GM18867 (cell line): ENCODE data around the gene IRF7.

Experiments used
- ATAC-seq: cut with Tn5 transposase; IDR thresholded peaks from one replicate; pipeline ENCODE4 v1.9.1; 2021; ENCODE audit warnings: mild to moderate bottlenecking, moderate library complexity; ENCODE audit not compliant: unreplicated experiment

Gene IRF7

DNA sequence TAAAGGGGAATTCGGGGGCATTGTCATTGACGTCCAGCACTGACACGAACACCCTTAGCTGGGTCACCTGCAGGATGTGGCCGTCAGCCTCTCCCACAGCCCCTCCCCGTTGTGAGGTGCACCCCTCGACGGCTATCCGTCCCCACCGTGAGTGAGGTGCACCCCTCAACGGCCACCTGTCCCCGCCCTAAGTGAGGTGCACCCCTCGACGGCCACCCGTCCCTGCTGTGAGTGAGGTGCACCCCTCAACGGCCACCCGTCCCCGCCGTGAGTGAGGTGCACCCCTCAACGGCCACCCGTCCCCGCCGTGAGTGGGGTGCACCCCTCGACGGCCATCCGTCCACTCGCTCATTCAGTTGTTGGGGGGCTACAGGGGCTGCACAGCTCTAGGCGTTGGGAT lies 6.1 kb upstream of the IRF7 start:
- no peak for ATAC-seq

DNA sequence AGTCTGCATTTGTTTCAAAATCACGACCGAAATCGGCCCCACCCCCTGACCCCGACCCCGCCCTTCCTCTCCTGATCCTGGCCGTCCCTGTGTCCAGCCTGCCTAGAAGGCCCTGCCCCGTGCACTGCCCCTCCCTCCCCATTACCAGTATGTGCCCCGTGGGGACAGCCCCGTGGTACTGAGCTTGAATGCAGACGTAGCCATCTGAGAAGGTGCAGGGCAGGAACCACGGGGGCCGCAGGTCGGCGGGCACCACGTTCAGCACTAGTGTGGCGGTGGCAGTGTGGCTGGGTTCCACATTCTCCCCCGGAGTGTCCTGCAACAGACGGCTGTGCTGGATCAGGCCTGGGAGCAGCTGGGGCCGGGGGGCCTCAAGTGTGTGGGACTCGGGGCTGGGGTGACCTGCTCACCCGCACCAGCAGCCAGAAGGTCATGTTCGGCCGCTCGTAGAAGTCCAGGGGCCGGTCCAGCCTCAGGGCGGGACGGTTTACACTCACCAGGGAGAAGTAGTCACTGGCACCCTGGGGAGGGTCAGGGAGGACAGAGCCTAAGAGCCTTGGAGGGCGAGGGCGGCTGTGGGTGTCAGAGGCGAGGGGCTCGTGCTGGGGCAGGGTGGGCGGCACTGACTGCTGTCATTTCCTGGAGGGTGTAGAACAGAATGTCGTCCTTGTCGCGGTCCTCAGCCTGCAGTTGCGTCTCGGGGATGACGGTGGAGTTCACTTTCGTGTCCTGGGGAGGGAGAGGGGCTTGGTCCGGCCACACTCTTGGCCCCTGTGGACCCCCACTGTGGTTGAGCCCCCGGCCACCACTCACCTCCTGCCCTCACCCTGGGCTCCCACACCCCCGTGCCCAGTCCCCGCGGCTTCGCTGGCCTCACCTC lies 5.4 kb upstream of the IRF7 start:
- no peak for ATAC-seq

DNA sequence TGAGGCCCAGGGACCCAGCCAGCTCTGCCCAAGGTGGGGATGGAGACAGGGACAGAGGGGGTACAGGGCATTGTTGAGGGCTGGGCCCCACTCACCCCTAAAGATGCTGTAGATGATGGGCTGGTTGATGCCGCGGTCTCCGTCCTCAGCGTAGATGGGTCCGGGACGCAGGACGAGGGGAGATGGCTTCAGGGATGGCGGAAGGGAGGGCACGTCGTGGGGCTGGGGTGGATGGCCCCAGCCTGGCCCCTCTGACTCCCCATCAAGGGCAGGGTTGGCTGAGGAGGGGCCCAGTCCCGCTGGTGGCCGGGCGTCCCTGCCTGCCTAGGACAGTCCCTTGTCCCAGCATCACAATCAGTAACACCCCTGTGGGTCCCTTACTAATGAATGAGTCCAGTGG lies 4.5 kb upstream of the IRF7 start:
- ATAC-seq, result no peak

DNA sequence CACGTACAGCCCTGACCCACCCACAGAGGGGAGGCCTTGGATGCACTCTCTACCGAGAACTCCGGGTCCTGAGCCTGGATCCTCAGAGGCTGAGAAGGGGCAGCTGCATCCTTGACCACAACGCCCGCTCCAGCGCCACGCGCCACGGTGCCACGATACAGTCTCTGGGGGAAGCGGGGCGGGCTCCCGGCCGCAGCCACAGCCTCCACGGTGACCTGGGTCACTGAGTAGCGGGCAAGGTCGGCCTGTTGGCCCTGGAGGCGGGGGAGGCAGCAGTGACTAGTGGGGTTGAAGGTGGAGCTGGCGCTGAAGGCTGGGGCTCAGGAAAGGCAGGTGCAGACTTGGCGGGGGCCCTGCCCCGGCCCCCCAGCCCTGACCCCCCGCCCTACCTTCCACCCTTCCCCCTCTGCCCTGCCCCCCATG lies 3.9 kb upstream of the IRF7 start:
- no peak for ATAC-seq

DNA sequence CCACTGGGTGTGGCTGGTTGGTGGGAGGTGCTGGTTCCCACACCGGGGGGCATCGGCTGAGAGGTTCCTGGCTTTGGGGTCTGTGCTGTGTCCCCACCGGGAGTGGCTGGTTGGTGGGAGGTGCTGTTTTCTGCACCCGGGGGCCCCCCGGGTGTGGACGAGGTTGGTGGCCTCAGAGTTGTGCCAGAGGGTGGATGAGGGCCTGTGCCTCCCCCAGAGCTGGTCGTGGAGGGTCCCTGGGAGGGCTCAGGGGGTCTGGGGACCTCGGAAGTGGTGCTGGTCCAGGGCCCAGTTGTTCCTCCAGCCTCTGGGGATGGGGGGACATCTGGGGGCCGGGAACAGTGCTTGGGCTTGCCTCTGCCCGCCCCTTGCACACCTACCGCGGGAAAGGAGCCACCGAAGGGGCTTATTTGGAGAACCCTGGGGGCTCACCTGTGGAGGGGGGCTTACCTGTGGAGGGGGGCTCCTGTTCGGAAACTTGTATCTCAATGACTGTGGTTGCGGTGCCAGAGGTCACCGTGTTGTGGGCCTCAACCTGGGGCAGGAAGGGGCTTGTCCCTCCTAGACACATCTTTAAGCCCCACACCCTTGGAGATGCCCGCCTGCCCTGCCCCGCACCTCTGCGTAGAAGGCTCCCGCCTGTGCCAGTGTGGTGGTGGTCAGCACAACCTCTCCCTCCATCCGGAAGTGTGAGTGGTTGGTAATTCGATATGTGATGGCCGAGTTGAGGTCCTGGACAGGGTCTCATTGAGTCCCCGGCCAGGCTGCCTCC lies 3.3 kb upstream of the IRF7 start:
- no peak for ATAC-seq

DNA sequence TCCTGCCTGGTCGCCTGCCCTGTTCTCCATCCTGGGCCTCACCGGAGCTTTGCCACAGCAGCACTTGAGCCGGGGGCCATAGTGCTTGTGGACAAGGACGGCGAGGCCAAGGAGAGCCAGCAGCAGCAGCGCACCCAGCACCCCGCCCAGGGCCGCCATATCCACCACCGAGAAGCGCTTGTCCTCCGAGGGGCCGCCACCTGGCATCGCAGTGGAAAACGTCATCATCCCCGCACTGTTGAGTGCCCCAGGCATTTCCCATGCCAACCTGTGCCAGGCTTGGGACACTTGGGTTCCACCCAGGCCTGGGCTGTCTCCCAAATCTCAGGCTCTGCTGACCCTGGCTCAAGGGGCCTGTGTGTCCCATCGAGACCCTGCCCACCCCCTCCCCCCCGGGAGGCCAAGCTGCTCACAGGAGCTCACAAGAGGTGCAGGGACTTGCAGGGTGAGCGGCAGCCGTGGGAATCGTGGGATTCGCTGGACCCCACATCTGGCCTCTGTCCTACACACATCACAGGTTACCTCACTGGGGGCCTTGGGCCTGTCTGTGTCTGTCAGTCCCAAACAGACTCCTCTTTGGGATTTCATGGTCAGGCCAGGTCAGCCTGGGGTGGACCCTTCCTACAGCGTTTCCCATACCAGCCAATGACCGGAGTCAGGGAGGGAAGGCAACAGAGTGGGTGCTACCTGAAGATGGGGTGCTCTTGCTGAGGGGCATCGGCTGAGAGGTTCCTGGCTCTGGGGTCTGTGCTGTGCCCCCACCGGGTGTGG lies 2.3 kb upstream of the IRF7 start:
- no peak for ATAC-seq

DNA sequence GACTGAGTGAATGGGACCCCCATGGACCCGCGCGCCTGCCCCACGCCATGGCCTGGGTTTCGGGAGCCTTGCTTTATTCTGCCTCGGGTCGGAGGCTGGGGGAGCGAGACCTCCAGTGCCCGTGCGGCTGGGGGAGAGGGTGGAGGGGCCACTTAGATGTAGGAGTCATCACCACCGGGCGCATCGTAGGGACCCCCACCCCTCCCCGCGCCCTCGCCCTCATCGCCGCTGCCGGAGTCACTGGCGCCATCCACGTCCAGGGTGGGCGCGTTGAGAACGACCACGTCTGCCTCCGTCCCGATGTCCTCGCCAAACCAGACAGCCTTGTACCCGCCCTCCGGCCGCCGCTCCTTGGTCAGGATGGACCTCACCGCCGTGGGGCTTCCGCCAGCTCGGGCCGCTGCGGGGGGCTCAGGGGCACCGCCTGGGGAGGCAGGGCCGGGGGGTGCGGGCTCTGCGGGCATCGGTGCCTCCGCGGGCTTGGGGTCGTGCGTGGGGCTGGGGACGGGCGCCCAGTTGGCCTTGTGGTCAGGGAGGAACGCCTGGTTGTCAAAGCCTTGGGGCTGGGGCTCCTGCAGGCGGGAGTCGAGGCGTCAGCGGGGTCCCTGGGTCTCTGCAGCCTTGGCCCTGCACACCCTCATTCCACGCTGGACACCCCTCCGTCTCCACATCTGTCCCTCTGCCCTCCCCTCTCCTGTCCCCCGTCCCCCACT lies 1.6 kb upstream of the IRF7 start:
- no peak for ATAC-seq

DNA sequence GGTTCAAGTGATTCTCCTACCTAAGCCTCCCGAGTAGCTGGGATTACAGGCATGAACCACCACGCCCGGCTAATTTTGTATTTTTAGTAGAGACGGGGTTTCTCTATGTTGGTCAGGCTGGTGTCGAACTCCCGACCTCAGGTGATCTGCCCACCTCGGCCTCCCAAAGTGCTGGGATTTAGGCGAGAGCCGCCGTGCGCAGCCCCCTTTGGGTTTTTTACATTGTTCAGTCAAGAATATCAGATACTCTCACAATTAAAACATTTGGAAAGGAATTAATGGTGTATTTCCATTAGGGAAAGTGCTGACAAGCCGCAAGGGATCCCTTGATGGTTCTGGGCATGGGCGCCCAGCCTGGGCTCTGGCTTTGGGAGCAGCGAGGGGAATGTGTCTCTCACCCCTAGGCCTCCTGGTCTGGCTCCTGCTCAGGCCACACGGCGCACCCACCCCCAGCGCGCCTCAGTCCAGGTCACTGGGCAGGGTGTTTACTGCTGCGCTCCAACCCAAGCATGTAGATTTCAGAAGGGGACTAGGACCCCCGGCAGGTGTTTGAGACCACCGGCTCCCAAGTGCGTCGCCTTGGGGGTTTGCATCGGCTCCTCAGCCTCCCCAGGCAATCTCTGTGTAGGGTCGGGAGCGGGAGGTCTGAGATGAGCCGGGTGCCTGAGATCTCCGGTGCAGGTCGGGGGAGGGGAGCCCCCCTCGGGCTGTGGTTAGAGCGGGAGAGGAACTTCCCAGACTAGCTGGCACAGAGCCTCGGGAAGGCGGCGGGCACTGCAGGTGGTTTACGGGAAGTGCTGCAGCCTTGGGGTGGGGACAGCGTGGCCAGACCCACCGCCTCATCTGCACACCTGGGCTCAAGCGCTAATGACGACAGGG lies 809 bp upstream of the IRF7 start:
- no peak for ATAC-seq

DNA sequence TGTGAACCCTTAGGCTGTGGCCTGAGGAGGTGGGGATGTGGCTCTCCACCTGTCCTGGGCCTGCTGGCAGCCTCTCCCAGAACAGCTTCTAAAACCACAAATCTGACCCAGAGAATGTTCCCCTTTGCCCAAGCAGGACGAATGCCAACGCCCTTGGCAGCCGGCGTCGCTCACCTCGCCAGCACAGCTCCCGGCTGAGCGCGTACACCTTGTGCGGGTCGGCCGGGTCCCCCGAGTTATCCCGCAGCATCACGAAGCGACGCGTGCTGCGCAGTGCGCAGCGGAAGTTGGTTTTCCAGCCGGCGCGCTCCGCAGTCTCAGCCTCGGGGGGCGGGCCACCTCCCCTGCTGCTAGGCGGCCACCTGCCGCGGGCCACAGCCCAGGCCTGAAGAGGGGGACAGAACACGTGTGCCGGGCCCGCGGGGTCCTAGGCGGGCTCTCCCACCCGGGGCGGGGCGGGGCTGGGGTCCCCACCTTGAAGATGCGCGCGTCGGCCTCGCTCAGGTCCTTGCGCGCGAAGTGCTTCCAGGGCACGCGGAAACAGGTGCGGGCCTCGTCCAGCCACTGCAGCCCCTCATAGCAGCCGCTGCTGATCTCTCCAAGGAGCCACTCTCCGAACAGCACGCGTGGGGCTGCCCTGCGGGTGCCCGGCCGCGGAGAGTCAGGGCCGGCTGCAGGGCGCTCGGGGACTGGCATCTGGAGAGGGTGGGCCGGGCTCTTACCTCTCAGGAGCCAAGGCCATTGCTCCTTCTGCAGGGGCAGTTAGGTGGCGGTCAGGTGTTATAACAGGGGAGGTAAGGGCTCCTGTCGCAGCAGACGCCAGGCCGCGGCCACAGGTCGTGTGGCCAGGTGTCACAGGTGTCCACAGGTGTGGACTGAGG lies 887 bp downstream of the IRF7 start:
- no peak for ATAC-seq

DNA sequence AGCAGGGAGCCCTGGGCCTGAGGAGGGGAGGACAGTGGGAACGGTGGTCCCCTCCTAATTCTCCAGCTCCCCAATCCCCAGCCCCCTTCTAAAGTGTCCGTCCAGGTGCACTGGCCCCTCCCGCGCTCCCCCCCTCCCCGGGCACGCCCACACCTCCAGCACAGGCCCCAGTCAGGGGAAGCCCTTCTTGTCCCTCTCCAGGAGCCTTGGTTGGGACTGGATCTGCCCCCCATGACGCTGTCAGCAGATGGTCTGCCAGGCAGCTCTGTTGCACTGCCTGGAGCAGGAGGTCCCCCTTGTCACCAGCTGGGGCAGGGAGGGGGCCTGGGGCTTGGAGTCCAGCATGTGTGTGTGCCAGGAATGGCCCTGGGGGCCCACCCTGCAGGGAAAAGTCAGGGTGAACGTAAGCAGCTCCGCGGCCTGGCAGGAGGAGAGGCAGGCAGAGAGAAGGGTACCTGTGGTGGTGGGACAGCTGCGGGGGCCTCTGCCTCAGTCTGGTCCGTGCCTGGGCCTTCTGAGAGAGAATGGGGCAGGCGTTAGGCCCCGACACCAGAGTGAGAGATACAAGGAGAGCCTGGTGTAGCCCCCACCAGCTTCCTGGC lies 1.6 kb downstream of the IRF7 start:
- no peak for ATAC-seq

DNA sequence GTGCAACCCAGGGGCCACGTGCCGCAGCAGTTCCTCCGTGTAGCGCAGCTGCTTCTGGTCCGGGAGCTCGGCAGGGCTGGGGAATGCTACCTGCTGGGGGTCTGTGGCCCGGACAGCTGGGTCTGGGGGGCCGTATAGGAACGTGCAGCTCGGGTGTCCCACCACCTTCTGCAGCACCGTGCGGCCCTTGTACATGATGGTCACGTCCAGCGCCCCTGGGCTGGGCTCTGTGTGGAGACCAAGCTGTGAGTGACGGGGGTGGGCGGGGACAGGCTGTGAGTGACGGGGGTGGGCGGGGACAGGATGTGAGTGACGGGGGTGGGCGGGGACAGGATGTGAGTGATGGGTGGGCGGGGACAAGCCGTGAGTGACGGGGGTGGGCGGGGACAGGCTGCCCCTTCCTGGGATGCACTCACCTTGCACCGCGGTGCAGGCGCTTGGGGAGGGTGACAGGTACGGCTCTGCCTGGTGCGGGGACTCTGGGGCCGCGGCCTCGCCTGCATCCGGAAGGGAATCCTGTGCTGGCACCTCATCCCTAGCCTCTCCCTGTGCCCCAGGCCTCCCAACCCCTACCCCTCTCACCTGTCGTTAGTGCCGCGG lies 2.3 kb downstream of the IRF7 start:
- no peak for ATAC-seq

DNA sequence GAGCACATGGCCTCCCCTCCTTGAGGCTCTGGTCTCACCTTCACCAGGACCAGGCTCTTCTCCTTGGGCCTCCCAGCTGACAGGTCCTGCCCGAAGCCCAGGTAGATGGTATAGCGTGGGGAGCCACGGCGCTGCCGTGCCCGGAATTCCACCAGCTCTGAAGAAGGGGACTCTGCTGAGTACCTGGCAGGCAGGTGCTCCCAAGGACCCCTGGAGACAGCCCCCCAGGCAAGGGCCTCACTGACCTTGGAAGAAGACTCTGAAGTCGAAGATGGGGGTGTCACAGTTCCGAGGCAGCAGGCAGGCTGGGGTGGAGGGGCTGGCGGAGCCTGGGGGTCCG lies 2.8 kb downstream of the IRF7 start:
- no peak for ATAC-seq

DNA sequence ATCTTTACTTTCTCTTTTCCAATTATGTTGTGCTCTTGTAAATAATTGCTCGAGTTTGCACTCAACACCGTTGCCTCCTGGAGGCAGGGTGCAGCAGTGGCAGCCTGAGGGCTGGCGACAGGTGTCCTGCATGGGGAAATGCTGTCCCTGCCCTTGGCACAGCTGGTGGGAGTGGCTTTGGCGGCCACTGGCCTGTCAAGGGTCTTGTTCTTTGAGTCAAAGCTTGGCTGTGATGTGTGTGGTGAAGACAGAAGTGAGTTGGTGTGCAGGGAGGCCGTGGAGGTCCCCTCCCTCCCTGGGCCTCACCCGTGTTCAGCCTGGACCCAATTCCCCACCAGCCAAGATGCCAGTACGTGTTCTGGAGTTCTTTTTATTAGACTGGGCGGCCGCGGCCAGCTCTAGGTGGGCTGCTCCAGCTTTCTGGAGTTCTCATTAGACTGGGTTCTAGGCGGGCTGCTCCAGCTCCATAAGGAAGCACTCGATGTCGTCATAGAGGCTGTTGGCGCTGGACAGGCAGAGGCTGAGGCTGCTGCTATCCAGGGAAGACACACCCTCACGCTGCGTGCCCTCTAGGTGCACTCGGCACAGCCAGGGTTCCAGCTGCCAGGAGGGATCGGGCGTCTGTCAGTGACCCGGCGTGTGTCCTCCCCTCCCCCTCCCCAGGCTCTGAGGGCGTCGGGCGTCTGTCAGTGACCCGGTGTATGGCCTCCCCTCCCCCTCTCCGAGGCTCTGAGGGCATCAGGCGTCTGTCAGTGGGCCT lies 3.4 kb downstream of the IRF7 start:
- ATAC-seq, result no peak

DNA sequence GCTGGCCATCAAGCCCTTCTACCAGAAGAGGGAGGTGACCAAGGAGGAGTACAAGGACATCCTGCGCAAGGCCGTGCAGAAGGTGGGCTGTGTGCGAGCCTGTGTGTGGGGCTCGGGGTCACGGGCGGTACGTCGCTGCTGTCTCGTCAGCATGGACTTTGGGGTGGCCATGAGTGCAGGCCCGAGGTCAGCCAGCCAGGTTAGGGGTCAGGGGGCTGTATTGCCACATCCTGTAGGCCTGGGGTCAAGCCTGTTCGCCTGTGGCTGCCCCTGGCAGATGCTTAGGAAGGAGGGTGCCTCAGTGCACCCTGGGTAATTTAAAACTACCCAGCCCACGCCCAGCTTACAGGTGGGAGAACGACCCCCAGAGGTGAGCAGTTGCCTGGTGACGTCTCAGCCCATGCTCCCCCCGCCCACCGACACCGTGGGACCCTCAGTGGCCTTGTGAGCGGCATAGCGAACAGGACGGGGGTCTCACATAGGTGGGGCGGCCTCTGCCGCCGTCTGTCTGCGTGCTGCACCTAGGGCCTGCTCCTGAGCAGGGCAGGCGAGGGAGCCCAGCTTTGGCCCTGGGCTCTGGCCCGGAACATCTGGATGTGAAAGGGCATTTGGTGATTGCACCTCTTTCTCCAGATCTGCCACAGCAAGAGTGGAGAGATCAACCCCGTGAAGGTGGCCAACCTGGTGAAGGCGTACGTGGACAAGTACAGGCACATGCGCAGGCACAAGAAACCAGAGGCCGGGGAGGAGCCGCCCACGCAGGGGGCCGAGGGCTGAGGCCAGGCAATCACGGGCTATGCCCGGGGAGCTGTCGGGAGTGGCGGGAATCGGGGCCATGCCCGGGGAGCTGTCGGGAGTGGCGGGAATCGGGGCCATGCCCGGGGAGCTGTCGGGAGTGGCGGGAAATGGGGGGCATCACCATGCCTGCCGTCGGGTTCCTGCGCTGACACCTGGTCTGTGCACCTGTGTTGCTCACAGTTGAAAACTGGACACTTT lies 4.5 kb downstream of the IRF7 start:
- no peak for ATAC-seq

DNA sequence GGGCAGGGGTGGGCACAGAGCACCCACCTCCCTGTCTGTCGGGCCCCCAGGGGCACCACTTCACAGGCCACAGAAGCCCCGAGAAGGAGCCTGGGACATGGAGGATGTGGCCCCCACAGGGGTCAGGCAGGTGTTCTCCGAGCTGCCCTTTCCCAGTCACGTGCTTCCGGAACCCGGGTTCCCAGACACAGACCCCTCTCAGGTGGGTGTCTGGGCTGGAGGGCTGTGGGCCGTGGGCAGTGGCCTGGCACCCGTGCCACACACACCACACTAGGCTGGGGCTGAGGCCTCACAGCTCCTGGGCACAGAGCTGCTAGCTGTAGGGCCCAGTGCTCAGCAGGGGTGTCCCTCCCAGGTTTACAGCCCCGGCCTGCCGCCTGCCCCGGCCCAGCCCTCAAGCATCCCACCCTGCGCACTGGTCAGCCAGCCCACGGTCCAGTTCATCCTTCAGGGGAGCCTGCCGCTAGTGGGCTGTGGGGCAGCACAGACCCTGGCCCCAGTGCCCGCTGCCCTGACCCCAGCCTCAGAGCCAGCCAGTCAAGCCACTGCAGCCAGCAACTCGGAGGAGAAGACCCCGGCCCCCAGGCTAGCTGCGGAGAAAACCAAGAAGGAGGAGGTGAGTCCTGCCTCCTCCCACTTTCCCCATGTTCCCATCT lies 5.5 kb downstream of the IRF7 start:
- no peak for ATAC-seq

DNA sequence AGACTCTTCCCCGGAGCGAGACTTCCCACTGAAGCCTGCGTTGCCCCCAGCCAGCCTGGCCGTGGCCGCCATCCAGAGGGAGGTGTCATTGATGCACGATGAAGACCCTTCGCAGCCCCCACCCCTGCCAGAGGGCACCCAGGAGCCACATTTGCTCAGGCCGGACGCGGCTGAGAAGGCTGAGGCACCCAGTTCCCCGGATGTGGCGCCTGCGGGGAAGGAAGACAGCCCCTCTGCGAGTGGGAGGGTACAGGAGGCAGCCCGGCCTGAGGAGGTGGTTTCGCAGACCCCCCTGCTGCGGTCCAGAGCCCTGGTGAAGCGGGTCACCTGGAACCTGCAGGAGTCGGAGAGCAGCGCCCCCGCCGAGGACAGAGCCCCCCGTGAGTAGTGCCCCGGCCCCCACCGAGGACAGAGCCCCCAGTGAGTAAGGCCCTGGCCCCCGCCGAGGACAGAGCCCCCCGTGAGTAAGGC lies 6.4 kb downstream of the IRF7 start:
- ATAC-seq, result no peak
